HG03159 (cell line): ENCODE data around the gene DIAPH1.

Source experiments
- ATAC-seq: cut with Tn5 transposase; IDR thresholded peaks from one replicate; pipeline ENCODE4 v1.9.1; 2021; ENCODE audit warnings: mild to moderate bottlenecking, moderate library complexity; ENCODE audit not compliant: unreplicated experiment

Gene DIAPH1

GRCh38 chr5:141640051-141640415 lies 21.2 kb upstream of the DIAPH1 start:
- ATAC-seq: no peak

- ATAC-seq: no peak
Measured at GRCh38 chr5:141639357-141640050, 20.7 kb upstream of the DIAPH1 start.

- no peak for ATAC-seq
Measured at GRCh38 chr5:141638771-141639170, 20.0 kb upstream of the DIAPH1 start.

GRCh38 chr5:141637767-141638419 lies 19.1 kb upstream of the DIAPH1 start:
- peak; percentile 32 for ATAC-seq

- peak; percentile 32 for ATAC-seq
Measured at GRCh38 chr5:141637123-141637766, 18.4 kb upstream of the DIAPH1 start.

- ATAC-seq: peak; percentile 75
Measured at GRCh38 chr5:141636413-141637122, 17.8 kb upstream of the DIAPH1 start, which contains the start of the genes HDAC3 and RELL2. Gene HDAC3, minus strand, starts transcription at chr5:141636849. Its CDS starts 59 bp downstream, at chr5:141636790. Gene RELL2, plus strand, starts transcription at chr5:141636997. Its CDS starts 1,229 bp downstream, at chr5:141638226.

- ATAC-seq: no peak
Measured at GRCh38 chr5:141636106-141636412, 17.3 kb upstream of the DIAPH1 start.

- ATAC-seq: no peak
Measured at GRCh38 chr5:141635646-141636045, 16.8 kb upstream of the DIAPH1 start.

- no peak for ATAC-seq
Measured at GRCh38 chr5:141634720-141635119, 15.9 kb upstream of the DIAPH1 start.

- peak; percentile 61 for ATAC-seq
Measured at GRCh38 chr5:141633871-141634561, 15.2 kb upstream of the DIAPH1 start.

GRCh38 chr5:141632650-141633049 lies 13.8 kb upstream of the DIAPH1 start:
- no peak for ATAC-seq

GRCh38 chr5:141630570-141631140 lies 11.9 kb upstream of the DIAPH1 start:
- no peak for ATAC-seq

- no peak for ATAC-seq
Measured at GRCh38 chr5:141628175-141628788, 9.5 kb upstream of the DIAPH1 start.

GRCh38 chr5:141623611-141624010 lies 4.8 kb upstream of the DIAPH1 start:
- no peak for ATAC-seq

GRCh38 chr5:141623186-141623585 lies 4.4 kb upstream of the DIAPH1 start:
- ATAC-seq: peak; percentile 46

- peak; percentile 37 for ATAC-seq
Measured at GRCh38 chr5:141618030-141618803, 583 bp downstream of the DIAPH1 start.

GRCh38 chr5:141617682-141618029 lies 1.1 kb downstream of the DIAPH1 start:
- no peak for ATAC-seq

GRCh38 chr5:141617128-141617527 lies 1.7 kb downstream of the DIAPH1 start:
- ATAC-seq: no peak

GRCh38 chr5:141615991-141616720 lies 2.6 kb downstream of the DIAPH1 start:
- no peak for ATAC-seq
